Measurements from ENCODE around the gene NDRG2.

Gene NDRG2

GRCh38 chr14:21024585-21025370, at the start of gene NDRG2:
Gene NDRG2, minus strand, starts transcription at chr14:21025061. Its CDS starts 1,746 bp downstream, at chr14:21023315.
- DNase-seq = peak; percentile 58

- DNase-seq = no peak
Measured at GRCh38 chr14:21073921-21074320, 49.1 kb upstream of the NDRG2 start.

- DNase-seq = no peak
Measured at GRCh38 chr14:21072781-21073339, 48.0 kb upstream of the NDRG2 start.

GRCh38 chr14:21072031-21072473, 47.2 kb upstream of the NDRG2 start:
- DNase-seq = no peak

- peak; percentile 39 for DNase-seq
Measured at GRCh38 chr14:21071225-21072030, 46.6 kb upstream of the NDRG2 start.

GRCh38 chr14:21070610-21071224, 45.9 kb upstream of the NDRG2 start:
- no peak for DNase-seq

GRCh38 chr14:21070083-21070609, 45.3 kb upstream of the NDRG2 start, which contains the start of gene ARHGEF40:
Gene ARHGEF40, plus strand, starts transcription at chr14:21070304. Its CDS starts 93 bp downstream, at chr14:21070397.
- DNase-seq = no peak

- DNase-seq = no peak
Measured at GRCh38 chr14:21069388-21070082, 44.7 kb upstream of the NDRG2 start.

- peak; percentile 49 for DNase-seq
Measured at GRCh38 chr14:21068521-21069387, 43.9 kb upstream of the NDRG2 start.

GRCh38 chr14:21066882-21067502, 42.1 kb upstream of the NDRG2 start:
- no peak for DNase-seq

- DNase-seq = no peak
Measured at GRCh38 chr14:21063479-21063878, 38.6 kb upstream of the NDRG2 start.

- no peak for DNase-seq
Measured at GRCh38 chr14:21061347-21061668, 36.4 kb upstream of the NDRG2 start.

- no peak for DNase-seq
Measured at GRCh38 chr14:21060614-21061346, 35.9 kb upstream of the NDRG2 start.

- DNase-seq = no peak
Measured at GRCh38 chr14:21059842-21060613, 35.2 kb upstream of the NDRG2 start.

GRCh38 chr14:21058903-21059302, 34.0 kb upstream of the NDRG2 start:
- DNase-seq = no peak

- DNase-seq = no peak
Measured at GRCh38 chr14:21057803-21058675, 33.2 kb upstream of the NDRG2 start, which contains the start of gene RNASE8. Gene RNASE8, plus strand, starts transcription at chr14:21057822. Its CDS starts 71 bp downstream, at chr14:21057893.

- no peak for DNase-seq
Measured at GRCh38 chr14:21056520-21057163, 31.8 kb upstream of the NDRG2 start.

Data from stimulated activated CD4-positive, alpha-beta T cell treated with anti-CD3 and anti-CD28 coated beads, Interleukin-1b, Interleukin-23, amount 100 ng/mL, for 48 hours (primary cell).